HG03175 (cell line): Measurements from ENCODE around the gene GRIFIN.
"Not testable (repeated sequence)": the region's sequence is repeated elsewhere in the genome, so short reads cannot be mapped to it uniquely, and the experiment has no call there.

Experiments used
- ATAC-seq: cut with Tn5 transposase; IDR thresholded peaks from one replicate; pipeline ENCODE4 v1.9.1; 2021; ENCODE audit warnings: mild to moderate bottlenecking, moderate library complexity; ENCODE audit not compliant: unreplicated experiment

The GRIFIN gene

DNA sequence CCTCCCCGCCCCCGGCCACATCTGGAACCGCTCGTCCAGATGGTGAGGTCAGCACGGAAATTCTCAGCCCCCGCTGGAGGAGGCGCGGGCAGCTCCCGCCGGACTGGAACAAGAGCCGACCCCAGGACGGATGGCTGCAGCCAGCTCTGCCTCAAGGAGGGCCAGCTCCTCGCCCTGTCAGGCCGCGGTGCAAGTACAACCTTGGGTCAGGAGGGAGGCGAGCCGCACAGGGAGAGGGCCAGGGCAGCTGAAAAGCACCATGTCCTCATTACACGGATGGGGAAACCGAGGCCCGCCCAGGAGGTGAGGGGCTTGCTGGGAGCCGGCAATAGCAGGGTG, 3.8 kb upstream of the GRIFIN start:
- no peak for ATAC-seq

GRCh38 chr7:2479276-2480069, 3.3 kb upstream of the GRIFIN start:
- ATAC-seq, result no peak

GRCh38 chr7:2478800-2479199, 2.6 kb upstream of the GRIFIN start:
- no peak for ATAC-seq

DNA sequence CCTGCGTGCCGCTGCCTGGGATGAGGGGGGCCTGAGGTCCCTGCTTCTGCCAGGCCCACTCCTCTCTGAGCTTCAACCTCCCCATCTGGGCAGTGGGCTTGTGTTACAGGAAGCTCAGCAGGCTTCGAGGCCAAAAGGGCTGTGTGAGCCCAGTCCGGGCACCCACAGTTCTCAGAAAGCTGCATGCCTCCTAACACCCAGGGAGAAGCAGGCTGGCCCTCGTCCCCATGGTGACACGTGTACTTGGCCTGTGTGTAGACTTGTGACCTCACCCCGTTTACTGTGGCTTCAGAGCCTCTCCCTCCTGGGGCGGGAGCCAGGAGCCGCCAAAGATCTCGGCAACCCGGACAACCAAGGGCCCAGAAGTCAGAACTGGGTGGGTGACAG, 2.2 kb upstream of the GRIFIN start:
- no peak for ATAC-seq

GRCh38 chr7:2477447-2478398, 1.5 kb upstream of the GRIFIN start:
- ATAC-seq, result no peak

DNA sequence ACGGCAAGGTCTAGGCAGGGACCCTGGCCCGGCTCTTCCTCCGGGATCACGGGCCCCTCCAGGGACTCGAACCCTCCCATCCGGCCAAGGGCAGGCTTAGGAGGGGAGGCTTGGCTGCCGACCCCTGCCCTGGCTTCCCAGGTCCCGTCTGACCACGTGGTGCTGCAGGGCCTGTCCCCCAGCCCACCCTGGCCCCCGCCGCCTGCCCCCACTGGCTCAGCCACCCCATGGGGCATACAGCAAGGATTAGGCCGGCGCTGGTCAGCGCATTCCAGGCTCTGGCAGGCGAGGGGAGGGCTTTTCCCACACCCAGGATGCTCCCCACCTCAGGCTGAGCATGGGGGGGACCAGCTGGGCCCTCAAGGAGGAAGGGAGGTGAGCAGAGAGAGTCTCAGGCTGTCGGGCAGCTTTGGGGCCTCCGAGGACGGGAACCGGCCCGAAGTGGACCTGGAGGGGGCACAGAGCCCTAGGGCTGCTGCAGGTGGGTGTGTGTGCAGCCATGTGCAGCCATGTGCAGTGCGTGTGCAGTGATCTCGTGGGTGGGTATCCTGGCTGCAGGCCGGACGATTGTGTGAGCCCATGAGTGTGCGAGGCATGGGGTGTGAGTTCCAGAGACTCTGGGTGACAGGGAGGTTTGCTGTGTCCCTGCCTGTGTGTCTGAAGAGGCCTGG, 713 bp upstream of the GRIFIN start:
- no peak for ATAC-seq

DNA sequence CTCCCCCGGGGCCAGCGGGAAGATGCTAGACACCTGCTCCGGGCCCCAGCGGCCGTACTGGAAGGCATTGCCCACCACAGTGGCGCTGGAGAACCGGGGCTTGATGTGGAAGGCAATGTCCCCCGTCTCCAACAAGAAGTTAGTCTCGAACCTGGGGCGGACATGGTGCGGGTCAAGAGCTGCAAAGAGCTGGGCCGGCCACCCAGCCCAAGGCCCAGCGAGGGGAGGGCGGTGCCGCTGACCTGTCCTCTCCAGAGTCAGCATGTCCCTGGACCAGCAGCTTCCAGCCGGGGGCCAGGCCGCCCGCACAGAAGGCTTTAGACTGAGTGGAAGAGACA, 551 bp downstream of the GRIFIN start:
- no peak for ATAC-seq

- no peak for ATAC-seq
Measured at GRCh38 chr7:2474813-2475677, 1.2 kb downstream of the GRIFIN start.

GRCh38 chr7:2474224-2474623, 2.0 kb downstream of the GRIFIN start:
- no peak for ATAC-seq

GRCh38 chr7:2473496-2474180, 2.6 kb downstream of the GRIFIN start:
- no peak for ATAC-seq

GRCh38 chr7:2472739-2473138, 3.5 kb downstream of the GRIFIN start:
- no peak for ATAC-seq

- ATAC-seq, result no peak
Measured at GRCh38 chr7:2471396-2471795, 4.8 kb downstream of the GRIFIN start.

- ATAC-seq, result no peak
Measured at GRCh38 chr7:2471022-2471329, 5.2 kb downstream of the GRIFIN start.

DNA sequence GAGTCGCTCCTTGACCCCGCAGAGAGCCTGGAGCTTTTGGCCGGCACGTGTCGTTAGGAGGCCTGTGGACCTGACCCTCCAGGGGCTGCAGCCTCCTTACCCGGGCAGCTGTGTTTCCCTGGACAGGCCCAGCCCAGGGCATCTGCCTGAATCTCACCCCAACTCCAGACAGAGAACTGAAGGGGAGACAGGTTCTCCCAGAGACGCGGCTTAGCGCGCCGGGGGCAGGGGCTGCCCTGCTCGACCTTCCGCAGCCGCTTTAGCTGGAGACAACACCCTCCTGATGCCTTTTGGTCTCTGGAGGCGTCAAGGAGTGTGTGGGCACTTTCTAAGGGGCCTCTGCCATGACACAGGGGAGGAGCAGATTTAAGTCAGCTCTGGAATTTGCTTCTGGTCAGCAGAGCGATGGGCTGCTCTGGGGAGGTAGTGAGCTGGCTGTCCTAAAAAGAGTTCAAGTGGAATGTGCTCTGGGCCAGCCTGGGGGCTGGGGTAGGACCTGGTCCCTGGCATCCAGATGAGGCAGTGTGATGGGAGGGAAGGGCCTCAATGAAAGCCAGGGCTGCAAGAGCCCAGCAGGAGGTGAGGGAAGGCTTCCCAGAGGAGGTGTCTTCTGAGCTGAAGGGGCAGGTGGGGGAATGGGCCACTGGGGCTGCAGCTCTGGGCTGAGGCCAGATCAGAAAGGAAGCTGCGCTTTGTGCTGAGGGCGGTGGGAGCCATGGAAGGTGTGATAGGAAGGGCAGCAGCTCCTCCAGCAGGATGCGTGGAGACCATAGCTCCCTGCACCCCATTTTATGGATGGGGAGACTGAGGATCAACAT, 5.8 kb downstream of the GRIFIN start:
- ATAC-seq, result no peak

DNA sequence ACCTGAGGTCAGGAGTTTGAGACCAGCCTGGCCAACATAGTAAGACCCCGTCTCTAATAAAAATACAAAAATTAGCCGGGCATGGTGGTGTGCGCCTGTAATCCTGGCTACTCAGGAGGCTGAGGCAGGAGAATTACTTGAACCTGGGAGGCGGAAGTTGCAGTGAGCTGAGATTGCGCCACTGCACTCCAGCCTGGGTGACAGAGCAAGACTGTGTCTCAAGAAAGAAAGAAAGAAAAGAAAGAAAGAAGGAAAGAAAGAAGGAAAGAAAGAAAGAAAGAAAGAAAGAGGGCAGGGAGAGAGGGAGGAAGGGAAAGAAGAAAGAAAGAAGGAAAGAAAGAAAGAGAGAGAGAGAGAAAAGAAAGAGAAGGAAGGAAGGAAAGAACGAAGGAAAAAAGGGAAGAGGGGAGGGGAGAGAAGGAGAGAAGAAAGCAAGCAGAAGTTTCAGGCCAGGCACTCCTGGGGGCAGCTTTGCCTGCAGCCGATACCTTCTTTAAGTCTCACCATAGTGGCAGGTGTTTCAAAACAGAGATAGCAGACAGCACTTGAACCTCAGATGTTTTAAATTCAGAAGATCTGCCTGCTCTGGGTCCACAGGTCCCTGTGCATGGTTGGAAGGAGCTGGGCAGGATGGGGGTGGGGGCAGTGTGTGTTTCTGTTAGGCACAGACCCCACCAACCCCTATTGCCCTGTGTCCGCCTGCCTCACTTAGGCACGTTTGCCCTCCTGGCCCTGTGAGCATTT, 6.6 kb downstream of the GRIFIN start:
- ATAC-seq, result not testable (repeated sequence)

- ATAC-seq, result no peak
Measured at GRCh38 chr7:2468227-2468626, 8.0 kb downstream of the GRIFIN start.

GRCh38 chr7:2466675-2467074, 9.5 kb downstream of the GRIFIN start:
- ATAC-seq, result no peak

GRCh38 chr7:2465928-2466327, 10.3 kb downstream of the GRIFIN start:
- no peak for ATAC-seq

- ATAC-seq, result no peak
Measured at GRCh38 chr7:2462731-2463130, 13.5 kb downstream of the GRIFIN start.
